ENCODE data around the gene PPHLN1. TPM values are rescaled to one million over a fixed set of nuclear protein-coding genes. Genes with fewer than 3 reads are reported as not detected.
"Not testable (repeated sequence)": the region's sequence is repeated elsewhere in the genome, so short reads cannot be mapped to it uniquely, and the experiment has no call there.

Gene PPHLN1
- total RNA-seq, 2 donors from 2014 or later: 90.9 to 91.8 TPM

DNA sequence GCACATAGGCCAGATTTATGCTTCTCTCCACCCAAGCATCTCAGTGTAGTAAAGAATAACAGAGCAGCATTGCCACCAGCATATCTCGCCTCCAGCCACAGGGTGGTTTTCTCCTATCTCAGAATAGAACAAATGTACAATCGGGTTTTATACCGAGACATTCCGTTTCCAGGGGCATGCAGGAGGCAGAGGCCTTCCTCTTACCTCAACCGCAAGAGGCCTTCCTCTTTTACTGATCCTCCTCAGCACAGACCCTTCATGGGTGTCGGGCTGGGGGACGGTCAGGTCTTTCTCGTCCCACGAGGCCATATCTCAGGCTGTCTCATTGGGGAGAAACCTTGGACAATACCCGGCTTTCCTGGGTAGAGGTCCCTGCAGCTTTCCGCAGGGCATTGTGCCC lies 4.1 kb downstream of the PPHLN1 start:
- H3K36me3 Mint-ChIP-seq (ENCODE audit: low read depth); ATAC-seq; H3K4me3 Mint-ChIP-seq; H3K9me3 ChIP-seq (ENCODE audit: control insufficient read depth, low read length, poor library complexity, severe bottlenecking); H3K27me3 Mint-ChIP-seq; DNase-seq: not testable (repeated sequence)
- Mint-ChIP-seq H3K4me1 (peaks cover 56% of the 10 kb centered on the region), H3K27ac (peak overlapping the region; percentile 41)

DNA sequence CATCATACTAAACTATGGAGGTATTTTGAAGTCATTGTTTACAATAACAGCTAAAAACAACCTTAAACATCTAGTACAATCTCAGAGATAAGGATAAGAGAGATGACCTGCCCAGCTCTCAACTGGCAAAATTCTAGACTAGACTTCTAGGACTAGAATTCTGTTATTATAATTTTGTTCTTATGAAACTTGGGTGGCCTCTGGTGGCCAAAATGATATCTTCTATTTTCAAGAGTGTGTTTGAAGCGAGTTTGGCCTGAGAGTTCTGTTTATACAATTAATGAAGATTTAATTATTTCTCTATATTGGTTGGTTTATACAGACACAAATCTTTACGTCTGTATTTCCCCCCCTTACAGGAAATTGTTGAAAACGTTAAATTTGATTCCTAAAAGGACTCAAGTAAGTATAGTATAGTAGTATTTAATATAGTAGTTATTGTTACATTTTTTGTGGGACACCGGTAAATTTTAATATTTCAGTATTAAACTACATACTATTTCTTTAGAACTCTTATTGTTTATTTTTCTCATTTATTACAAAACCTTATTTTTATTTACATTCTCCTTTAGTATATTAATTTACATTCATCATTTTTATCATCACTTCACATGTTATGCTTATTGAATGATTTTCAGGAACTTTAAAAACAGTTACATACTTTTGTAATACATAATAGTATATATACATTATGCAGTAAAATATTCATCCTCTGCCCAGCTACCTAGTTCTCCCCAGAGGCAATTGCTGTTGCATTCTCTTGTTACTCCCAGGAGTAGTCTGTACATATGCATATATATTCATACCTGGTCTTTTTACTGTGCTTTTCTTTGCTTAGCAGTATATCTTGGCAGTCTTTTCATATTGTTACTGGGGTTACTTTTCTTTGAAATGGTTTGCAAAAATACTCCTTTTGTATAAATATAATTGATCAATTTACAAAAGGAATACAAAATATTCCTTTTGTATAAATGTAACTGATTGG lies 6.6 kb downstream of the PPHLN1 start:
- Mint-ChIP-seq H3K4me3 (no peak overlapping the region), H3K27ac (no peak overlapping the region), H3K4me1 (peaks cover 43% of the 10 kb centered on the region), H3K27me3 (no peaks in the 10 kb centered on the region), H3K36me3 (ENCODE audit: low read depth) (no peaks in the 10 kb centered on the region)
- DNase-seq (peak in 1 of 3 donors; percentile 32), ATAC-seq (peak; percentile 82)
- no peaks in the 10 kb centered on the region for H3K9me3 ChIP-seq (ENCODE audit: control insufficient read depth, low read length, poor library complexity, severe bottlenecking)

DNA sequence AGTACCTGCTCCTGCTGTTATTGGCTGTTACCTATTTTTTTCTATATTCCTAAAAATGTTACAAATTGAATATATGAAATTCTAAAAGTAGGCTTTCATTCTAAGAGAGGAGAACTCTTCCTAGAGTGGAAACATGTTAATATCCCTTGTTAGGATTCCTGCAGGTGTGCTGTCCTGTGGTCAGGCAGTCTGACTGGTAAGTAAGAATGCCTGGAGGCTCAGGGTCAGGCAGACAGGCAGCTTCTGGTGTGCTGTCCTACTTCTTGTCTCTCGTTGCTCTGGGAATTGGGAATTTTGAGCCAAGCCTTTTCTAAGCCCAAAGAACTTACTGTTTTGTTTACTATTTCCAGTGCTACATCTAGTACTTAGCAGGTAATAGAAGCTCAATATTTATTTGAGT lies 10.3 kb downstream of the PPHLN1 start:
- Mint-ChIP-seq H3K4me1 (peaks cover 35% of the 10 kb centered on the region), H3K27me3 (no peaks in the 10 kb centered on the region), H3K27ac (no peak overlapping the region), H3K4me3 (no peak overlapping the region), H3K36me3 (ENCODE audit: low read depth) (peaks cover 3% of the 10 kb centered on the region)
- no peaks in the 10 kb centered on the region for H3K9me3 ChIP-seq (ENCODE audit: control insufficient read depth, low read length, poor library complexity, severe bottlenecking)
- ATAC-seq (no peak), DNase-seq (no peak)

DNA sequence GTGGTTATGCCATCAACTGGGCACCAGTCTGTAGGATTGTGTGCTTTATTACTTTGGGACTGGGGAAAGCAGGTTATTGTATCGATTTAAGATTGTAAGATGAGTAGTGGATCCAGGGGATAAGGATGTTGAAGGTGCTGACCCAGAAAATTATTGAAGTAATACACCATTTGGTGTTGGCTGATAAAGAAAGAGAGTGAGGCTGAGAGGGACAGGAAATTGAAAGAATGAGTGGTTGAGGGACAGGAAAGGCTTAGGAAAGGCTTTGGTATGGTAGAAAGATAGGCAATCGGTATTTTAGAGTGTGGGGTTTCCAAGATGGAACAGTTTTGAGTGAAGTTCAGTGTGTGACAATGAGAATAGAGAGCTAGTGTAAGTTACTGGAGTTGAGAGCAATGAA lies 12.3 kb downstream of the PPHLN1 start:
- Mint-ChIP-seq H3K4me3 (no peak overlapping the region), H3K4me1 (peaks cover 32% of the 10 kb centered on the region), H3K36me3 (ENCODE audit: low read depth) (peaks cover 3% of the 10 kb centered on the region), H3K27ac (peak overlapping the region; percentile 82), H3K27me3 (no peaks in the 10 kb centered on the region)
- ATAC-seq: no peak
- no peaks in the 10 kb centered on the region for H3K9me3 ChIP-seq (ENCODE audit: control insufficient read depth, low read length, poor library complexity, severe bottlenecking)
- DNase-seq: no peak

DNA sequence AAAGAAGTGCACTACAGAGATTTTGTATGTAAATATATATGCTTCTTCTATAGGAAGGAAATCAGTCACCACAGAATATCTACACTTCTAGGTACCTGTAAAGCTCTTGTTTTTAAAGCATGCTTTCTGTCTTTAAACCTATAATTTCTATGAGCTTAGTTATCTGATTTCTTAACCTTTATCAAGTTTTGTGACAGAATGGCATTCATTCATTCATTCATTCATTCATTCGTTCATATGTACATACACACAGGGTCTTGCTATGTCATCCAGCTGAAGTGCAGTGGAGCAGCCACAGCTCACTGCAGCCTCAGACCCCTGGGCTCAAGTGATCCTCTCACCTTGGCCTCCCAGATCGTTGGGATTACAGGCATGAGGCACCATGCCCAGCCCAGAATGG lies 16.1 kb downstream of the PPHLN1 start:
- Mint-ChIP-seq H3K36me3 (ENCODE audit: low read depth) (peaks cover 3% of the 10 kb centered on the region), H3K27me3 (no peaks in the 10 kb centered on the region), H3K4me1 (peaks cover 33% of the 10 kb centered on the region), H3K27ac (no peak overlapping the region), H3K4me3 (no peak overlapping the region)
- ATAC-seq (no peak), DNase-seq (no peak)
- no peaks in the 10 kb centered on the region for H3K9me3 ChIP-seq (ENCODE audit: control insufficient read depth, low read length, poor library complexity, severe bottlenecking)

DNA sequence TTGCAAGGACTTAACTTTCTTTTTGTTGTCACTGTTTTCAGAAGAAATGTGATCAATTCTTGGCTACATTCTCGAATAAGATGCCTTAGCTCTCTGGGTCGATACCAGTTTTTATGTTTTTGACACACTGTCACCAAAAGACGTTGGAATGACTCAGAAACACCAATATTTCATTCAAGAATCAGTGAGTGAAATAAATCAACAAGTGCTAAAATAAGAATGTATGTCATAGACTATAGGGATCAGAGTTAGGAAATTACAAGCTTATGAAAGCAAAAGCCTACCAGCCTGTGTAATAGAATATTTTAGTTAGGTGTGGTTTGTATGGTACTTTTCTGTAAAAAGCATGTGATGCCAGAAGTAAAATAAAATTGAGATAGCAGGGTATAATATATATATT lies 17.8 kb downstream of the PPHLN1 start:
- peaks cover 27% of the 10 kb centered on the region for H3K4me1 Mint-ChIP-seq
- ATAC-seq (no peak), DNase-seq (no peak)
- H3K27ac Mint-ChIP-seq: no peak overlapping the region
- no peaks in the 10 kb centered on the region for H3K9me3 ChIP-seq (ENCODE audit: control insufficient read depth, low read length, poor library complexity, severe bottlenecking)
- no peak overlapping the region for H3K4me3 Mint-ChIP-seq
- H3K36me3 Mint-ChIP-seq (ENCODE audit: low read depth): no peaks in the 10 kb centered on the region
- no peaks in the 10 kb centered on the region for H3K27me3 Mint-ChIP-seq

DNA sequence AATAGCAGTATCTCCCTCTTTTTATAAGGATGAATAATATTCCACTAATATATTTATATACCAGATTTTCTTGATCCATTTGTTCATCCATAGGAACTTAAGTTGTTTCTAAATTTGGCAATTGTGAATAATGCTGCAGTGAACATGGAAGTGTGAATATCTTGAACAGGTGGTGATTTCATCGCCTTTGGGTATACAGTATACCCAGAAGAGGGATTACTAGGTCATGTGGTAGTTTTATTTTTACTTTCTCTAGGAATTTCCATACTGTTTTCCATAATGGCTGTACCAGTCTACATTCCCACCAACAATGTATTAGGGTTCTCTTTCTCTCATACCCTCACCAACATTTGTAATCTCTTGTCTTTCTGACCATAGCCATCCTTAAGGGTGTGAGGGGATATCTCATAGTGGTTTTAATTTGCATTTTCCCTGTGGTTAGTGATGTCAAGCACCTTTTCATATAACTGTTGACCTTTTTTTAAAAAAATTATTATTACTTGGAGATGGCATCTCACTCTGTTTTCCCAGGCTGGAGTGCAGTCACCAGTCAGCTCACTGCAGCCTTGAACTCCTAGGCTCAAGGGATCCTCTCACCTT lies 20.5 kb downstream of the PPHLN1 start:
- H3K27ac Mint-ChIP-seq: no peak overlapping the region
- H3K27me3 Mint-ChIP-seq: no peaks in the 10 kb centered on the region
- no peak overlapping the region for H3K4me3 Mint-ChIP-seq
- ATAC-seq: no peak
- no peak for DNase-seq
- no peaks in the 10 kb centered on the region for H3K9me3 ChIP-seq (ENCODE audit: control insufficient read depth, low read length, poor library complexity, severe bottlenecking)
- H3K36me3 Mint-ChIP-seq (ENCODE audit: low read depth): no peaks in the 10 kb centered on the region
- H3K4me1 Mint-ChIP-seq: peaks cover 30% of the 10 kb centered on the region

DNA sequence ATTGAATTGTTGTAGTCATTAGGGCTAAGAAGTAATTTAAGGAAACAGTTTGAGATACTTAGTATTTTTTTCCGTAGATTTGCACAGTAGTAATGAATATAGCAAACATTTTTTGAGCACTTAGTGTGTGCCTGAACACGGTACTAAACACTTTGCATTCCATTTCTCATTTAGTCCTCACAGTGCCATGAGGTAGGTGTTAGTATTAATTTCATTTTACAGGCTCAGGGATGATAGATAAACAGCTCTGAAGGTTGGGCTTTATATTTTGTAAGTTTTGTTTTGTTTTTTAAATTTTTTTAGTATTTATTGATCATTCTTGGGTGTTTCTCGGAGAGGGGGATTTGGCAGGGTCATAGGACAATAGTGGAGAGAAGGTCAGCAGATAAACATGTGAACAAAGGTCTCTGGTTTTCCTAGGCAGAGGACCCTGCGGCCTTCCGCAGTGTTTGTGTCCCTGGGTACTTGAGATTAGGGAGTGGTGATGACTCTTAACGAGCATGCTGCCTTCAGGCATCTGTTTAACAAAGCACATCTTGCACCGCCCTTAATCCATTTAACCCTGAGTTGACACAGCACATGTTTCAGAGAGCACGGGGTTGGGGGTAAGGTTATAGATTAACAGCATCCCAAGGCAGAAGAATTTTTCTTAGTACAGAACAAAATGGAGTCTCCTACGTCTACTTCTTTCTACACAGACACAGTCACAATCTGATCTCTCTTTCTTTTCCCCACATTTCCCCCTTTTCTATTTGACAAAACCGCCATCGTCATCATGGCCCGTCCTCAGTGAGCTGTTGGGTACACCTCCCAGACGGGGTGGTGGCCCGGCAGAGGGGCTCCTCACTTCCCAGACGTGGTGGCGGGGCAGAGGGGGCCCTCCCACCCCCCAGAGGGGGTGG lies 23.4 kb downstream of the PPHLN1 start:
- not testable (repeated sequence) for H3K36me3 Mint-ChIP-seq (ENCODE audit: low read depth); H3K9me3 ChIP-seq (ENCODE audit: control insufficient read depth, low read length, poor library complexity, severe bottlenecking); H3K27me3 Mint-ChIP-seq; ATAC-seq; H3K4me3 Mint-ChIP-seq; DNase-seq; H3K27ac Mint-ChIP-seq
- H3K4me1 Mint-ChIP-seq: peaks cover 18% of the 10 kb centered on the region

DNA sequence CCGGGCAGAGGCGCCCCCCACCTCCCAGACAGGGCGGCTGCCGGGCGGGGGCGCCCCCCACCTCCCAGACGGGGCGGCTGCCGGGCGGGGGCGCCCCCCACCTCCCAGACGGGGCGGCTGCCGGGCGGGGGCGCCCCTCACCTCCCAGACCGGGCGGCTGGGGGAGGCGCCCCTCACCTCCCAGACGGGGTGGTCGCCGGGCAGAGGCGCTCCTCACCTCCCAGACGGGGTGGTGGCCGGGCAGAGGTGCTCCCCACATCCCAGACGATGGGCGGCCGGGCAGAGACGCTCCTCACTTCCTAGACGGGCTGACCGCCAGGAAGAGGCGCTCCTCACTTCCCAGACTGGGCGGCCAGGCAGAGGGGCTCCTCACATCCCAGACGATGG lies 24.0 kb downstream of the PPHLN1 start:
- H3K9me3 ChIP-seq (ENCODE audit: control insufficient read depth, low read length, poor library complexity, severe bottlenecking); H3K36me3 Mint-ChIP-seq (ENCODE audit: low read depth); ATAC-seq; H3K4me3 Mint-ChIP-seq; H3K27ac Mint-ChIP-seq; DNase-seq; H3K27me3 Mint-ChIP-seq: not testable (repeated sequence)
- peaks cover 17% of the 10 kb centered on the region for H3K4me1 Mint-ChIP-seq

DNA sequence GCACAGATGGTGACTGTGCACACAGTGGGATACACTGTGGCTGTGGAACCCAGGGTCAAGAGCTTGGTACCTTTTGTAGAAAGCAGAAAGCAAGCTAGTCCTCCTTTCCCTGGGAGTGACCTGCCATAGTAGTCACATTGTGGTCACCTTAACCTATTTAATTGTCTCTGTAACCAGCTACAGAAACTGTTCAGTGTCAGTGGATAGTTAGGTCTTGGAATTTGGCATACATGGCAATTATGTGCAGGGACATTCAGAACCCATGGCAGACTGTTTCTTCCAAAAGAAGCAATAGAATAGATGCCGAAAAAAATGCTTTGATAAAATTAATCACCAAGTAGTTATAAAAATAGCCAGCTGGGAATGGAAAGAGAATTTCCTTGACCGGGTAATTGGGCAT lies 30.4 kb downstream of the PPHLN1 start:
- Mint-ChIP-seq H3K4me3 (no peak overlapping the region), H3K36me3 (ENCODE audit: low read depth) (peaks cover 3% of the 10 kb centered on the region), H3K4me1 (peaks cover 13% of the 10 kb centered on the region), H3K27me3 (no peaks in the 10 kb centered on the region), H3K27ac (no peak overlapping the region)
- no peak for DNase-seq
- no peak for ATAC-seq
- H3K9me3 ChIP-seq (ENCODE audit: control insufficient read depth, low read length, poor library complexity, severe bottlenecking): no peaks in the 10 kb centered on the region

DNA sequence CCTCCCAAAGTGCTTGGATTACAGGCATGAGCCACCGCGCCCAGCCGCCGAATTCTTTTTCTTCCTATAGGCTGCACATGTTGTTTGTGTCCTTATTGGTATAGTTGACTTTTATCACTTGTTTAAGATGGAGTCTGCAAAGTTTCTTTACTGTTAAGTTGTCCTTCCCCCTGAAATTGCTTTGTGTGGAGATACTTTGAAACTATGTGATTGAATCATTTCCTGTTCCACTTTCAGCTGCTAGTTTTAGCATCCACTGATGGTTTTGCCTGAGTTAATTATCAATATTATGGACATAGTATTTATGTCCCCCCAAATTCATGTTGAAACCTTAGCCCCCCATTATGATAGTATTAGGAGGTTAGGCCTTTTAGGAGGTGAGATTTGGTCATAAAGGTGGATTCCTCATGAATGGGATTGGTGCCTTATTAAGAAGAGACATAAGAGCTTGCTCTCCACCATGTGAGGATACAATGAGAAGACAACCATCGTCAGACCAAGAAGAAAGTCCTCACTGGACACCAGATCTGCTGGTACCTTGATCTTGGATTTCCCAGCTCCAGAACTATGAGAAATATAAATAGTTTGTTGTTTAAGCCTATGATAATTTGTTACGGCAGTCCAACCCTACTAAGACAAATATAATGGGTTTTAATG lies 34.9 kb downstream of the PPHLN1 start:
- DNase-seq (no peak), ATAC-seq (no peak)
- H3K4me1 Mint-ChIP-seq: peaks cover 22% of the 10 kb centered on the region
- peaks cover 6% of the 10 kb centered on the region for H3K36me3 Mint-ChIP-seq (ENCODE audit: low read depth)
- H3K27ac Mint-ChIP-seq: peak overlapping the region; percentile 75
- H3K9me3 ChIP-seq (ENCODE audit: control insufficient read depth, low read length, poor library complexity, severe bottlenecking): no peaks in the 10 kb centered on the region
- peak overlapping the region; percentile 28 for H3K4me3 Mint-ChIP-seq
- H3K27me3 Mint-ChIP-seq: no peaks in the 10 kb centered on the region

DNA sequence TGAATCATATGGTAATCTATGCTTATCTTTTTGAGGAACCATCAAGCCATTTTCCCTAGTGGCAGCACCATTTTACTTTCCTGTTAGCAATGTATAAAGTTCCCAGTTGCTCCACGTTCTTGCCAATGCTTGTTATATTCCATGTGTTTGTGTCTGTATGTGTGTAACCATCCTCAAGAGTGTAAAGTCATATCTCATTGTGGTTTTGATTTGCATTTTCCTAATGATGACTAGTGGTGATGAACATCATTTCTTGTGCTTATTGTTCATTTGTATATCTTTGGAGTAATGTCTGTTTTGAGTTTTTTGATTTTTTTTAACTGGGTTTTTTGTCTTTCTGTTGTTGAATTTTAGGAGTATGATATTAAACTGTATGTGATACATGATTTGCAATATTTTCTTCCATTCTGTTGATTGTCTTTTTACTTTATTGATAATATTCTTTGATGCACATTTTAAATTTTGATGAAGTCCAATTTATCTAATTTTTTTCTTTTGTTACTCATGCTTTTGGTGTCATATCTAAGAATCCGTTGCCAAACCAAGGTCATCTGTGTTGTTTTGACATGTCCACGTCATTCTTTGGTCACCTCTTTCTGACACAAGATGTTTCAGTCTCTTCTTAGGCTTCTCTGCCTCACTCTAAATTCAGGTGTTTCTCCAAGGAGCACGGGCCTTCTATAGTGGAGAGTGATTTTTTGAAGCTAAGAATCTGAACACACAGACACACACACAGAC lies 36.1 kb downstream of the PPHLN1 start:
- DNase-seq (no peak), ATAC-seq (no peak)
- Mint-ChIP-seq H3K4me3 (no peak overlapping the region), H3K4me1 (peaks cover 22% of the 10 kb centered on the region), H3K36me3 (ENCODE audit: low read depth) (peaks cover 4% of the 10 kb centered on the region), H3K27ac (peak overlapping the region; percentile 44), H3K27me3 (no peaks in the 10 kb centered on the region)
- no peaks in the 10 kb centered on the region for H3K9me3 ChIP-seq (ENCODE audit: control insufficient read depth, low read length, poor library complexity, severe bottlenecking)

All from T-helper 17 cell (primary cell).